GM12874 (cell line): ENCODE data around the gene ST7.

Source experiments
- CTCF ChIP-seq: IDR thresholded peaks from 2 replicates; pipeline ENCODE4 v1.5.1; 2011; ENCODE audit warnings: low read depth, mild to moderate bottlenecking, control low read depth, low read length, moderate library complexity; ENCODE audit not compliant: insufficient read depth

ST7 gene

GRCh38 chr7:116999311-116999710 lies 46.0 kb downstream of the ST7 start:
- no peak for TF ChIP-seq CTCF

GRCh38 chr7:117001283-117001682 lies 48.0 kb downstream of the ST7 start:
- no peak for TF ChIP-seq CTCF

- no peak for TF ChIP-seq CTCF
These were observed 51.6 kb downstream of the ST7 start for GRCh38 chr7:117004899-117005298.

GRCh38 chr7:117005449-117005848 lies 52.1 kb downstream of the ST7 start:
- TF ChIP-seq CTCF = no peak

DNA sequence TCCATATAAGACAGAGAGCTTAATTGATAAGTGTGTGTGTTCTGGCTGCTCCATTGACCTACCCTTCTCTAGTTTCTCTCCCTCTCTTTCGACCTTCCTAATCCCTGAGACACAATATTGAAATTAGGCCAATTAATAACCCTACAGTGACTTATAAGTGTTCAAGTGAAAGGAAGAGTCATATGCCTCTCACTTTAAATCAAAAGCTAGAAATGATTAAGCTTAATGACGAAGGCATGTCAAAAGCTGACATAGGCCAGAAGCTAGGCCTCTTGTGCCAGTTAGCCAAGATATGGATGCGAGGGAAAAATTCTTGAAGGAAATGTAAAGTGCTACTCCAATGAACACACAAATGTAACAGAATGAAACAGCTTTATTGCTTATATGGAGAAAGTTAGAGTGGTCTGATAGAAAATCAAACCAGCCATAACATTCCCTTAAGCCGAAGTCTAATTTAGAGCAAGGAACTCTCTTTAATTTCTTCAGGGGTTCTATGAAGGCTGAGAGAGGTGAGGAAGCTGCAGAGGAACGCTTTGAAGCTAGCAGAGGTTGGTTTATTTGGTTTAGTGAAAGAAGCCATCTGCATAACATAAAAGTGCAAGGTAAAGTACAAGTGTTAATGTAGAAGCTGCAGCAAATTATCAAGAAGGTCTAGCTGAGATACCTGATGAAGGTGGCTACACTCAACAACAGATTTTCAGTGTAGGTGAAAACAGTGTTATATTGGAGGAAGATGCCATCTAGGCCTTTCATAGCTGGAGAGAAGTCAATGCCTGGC lies 53.8 kb downstream of the ST7 start:
- TF ChIP-seq CTCF = no peak

GRCh38 chr7:117008118-117008885 lies 55.0 kb downstream of the ST7 start:
- no peak for TF ChIP-seq CTCF

DNA sequence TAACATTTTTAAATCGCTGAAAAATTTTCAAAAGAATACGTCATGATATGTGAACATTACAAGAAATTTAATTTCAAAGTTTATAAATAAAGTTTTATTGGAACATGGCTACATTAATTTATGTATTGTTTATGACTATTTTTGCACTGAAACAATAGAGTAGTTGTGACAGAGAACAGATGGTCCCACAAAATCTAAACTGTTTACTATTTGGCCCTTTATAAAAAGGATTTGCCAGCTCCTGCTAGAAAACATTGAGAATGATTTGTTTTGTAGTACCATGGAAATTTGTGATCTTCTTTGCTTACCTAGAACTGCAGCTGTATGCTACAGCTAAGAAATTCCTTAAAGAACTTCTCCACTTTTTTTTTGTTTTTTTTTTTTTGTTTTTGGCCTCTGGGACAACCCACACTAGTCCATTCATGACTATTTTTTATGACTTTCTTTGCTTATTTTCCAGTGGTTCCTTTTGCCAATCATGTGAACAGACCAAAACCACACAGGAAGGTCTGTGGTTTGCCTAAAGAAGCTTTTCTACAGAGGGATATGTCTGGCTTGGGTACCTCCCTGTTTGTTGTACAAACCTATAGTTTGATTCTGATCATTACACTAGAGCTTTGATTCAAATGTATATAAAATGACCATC lies 55.7 kb downstream of the ST7 start:
- TF ChIP-seq CTCF = no peak
